Measurements from ENCODE around the gene MEF2B.
"Not testable (repeated sequence)": the region's sequence is repeated elsewhere in the genome, so short reads cannot be mapped to it uniquely, and the experiment has no call there.

Gene MEF2B

DNA sequence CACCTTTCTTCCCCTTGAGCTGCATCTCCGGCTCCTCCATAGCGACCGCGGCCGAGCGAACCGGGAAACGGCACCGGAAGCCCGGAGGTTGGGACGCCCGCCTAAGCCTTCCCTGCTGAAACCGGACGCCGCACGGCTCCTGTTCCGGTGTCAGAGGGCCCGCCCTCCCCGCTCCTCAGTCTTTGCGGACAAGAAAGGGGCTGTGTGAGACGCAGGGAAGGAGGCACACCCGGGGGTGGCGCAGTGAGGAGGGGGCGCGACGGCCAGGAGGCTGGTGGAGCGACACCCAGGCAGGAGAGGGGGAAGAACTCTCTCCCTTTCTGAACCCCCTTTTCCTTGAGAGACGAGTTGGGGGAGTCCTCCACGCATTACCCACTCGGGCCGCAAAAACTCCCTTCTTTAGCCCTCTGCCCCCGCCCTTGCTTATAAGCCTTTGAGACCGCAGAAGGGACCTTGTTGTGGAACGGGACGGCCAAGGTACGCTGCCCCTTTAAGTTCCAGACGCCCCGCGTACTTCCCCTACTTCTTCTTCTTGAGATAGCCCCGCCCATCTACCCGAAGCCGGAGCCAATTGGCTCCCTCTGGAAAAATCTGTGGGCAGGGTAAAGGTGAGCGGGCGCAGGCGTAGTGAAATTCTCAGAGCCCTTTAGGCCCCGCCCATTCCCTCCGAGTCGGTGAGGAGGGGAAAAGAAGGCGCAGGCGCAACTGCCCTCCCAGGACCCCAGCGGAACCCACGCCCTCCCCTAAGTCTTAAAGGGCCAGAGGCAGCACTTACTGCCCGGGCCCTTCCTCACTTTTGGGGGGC lies 22.2 kb upstream of the MEF2B start, which contains the start of the genes BORCS8 and RFXANK:
TSS of gene BORCS8 (minus strand) at position 75 of the 805 bp plus-strand sequence. CDS start at position 40, 35 bp downstream.
TSS of gene RFXANK (plus strand) at position 181 of the 805 bp plus-strand sequence. CDS start 1,689 bp downstream, outside the sequence.
- 0% methylated on average over 36 to 38 of the region's 53 CpGs for WGBS, 2 experiments (ENCODE audit: insufficient coverage in 2 of 2)

DNA sequence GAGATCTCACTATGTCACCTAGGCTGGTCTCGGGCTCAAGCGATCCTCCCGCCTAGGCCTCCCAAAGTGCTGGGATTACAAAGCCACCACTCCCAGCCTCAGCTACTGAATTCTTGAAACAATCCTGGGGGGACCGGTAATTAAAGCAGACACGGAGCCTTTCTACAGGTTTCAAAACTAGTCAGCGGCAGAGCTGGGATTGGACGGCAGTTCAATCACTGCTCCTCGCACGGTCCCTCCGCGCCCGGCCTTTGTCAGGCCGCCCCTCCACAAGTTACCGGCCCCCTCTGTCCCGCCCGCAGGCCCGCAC lies 21.7 kb upstream of the MEF2B start:
- H3K4me3 ChIP-seq (ENCODE audit: extremely low read depth, insufficient read depth, low read length, poor library complexity, severe bottlenecking) = peak overlapping the region; percentile 86
- 0 to 1% methylated on average over 11 of the region's 17 CpGs for WGBS, 2 experiments (ENCODE audit: insufficient coverage in 2 of 2)
- H3K4me1 ChIP-seq (ENCODE audit: control insufficient read depth, insufficient read depth, low read length, poor library complexity, severe bottlenecking) = peaks cover 6% of the 10 kb centered on the region
- H3K27ac ChIP-seq (ENCODE audit: low read depth, low read length, severe bottlenecking) = peak overlapping the region; percentile 92
- no peaks in the 10 kb centered on the region for H3K9me3 ChIP-seq (ENCODE audit: control insufficient read depth, low read length)
- peaks cover 29% of the 10 kb centered on the region for H3K36me3 ChIP-seq (ENCODE audit: control insufficient read depth, insufficient read depth, low read length)

More for the DNA sequence above, 22.2 kb upstream of the MEF2B start, which contains the start of the genes BORCS8 and RFXANK:
- H3K4me3 ChIP-seq (ENCODE audit: extremely low read depth, insufficient read depth, low read length, poor library complexity, severe bottlenecking) = peak within 1 kb of the TSS; percentile 86
- peak within 1 kb of the TSS; percentile 92 for H3K27ac ChIP-seq (ENCODE audit: low read depth, low read length, severe bottlenecking)
- no peaks in the 10 kb centered on the region for H3K9me3 ChIP-seq (ENCODE audit: control insufficient read depth, low read length)
- peaks cover 6% of the 10 kb centered on the region for H3K4me1 ChIP-seq (ENCODE audit: control insufficient read depth, insufficient read depth, low read length, poor library complexity, severe bottlenecking)
- H3K36me3 ChIP-seq (ENCODE audit: control insufficient read depth, insufficient read depth, low read length) = peaks cover 34% of the 10 kb centered on the region

DNA sequence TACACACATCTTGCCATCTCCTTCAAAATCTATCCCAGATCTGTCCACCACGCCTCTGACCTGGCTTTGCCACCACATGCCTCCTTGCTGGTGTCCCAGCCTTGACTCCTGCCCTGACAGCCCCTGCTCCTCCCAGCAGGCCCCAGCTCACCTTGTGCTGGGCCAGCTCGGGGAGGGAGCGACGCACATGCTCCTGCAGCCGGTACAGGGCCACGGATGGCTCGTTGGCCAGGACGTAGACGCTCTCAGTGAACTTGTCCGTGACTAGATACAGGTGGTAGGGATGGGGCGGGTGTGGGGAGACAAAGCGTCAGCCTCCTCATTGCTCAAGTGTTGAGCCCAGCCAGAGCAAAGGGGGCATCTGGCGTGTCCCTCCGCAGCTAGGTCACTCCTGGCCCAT lies 16.7 kb upstream of the MEF2B start:
- H3K4me3 ChIP-seq (ENCODE audit: extremely low read depth, insufficient read depth, low read length, poor library complexity, severe bottlenecking) = no peak overlapping the region
- peaks cover 44% of the 10 kb centered on the region for H3K36me3 ChIP-seq (ENCODE audit: control insufficient read depth, insufficient read depth, low read length)
- peaks cover 6% of the 10 kb centered on the region for H3K4me1 ChIP-seq (ENCODE audit: control insufficient read depth, insufficient read depth, low read length, poor library complexity, severe bottlenecking)
- WGBS, 2 experiments (ENCODE audit: insufficient coverage in 2 of 2) = 93 to 95% methylated on average over 14 of the region's 14 CpGs
- no peaks in the 10 kb centered on the region for H3K9me3 ChIP-seq (ENCODE audit: control insufficient read depth, low read length)
- H3K27ac ChIP-seq (ENCODE audit: low read depth, low read length, severe bottlenecking) = no peak overlapping the region

DNA sequence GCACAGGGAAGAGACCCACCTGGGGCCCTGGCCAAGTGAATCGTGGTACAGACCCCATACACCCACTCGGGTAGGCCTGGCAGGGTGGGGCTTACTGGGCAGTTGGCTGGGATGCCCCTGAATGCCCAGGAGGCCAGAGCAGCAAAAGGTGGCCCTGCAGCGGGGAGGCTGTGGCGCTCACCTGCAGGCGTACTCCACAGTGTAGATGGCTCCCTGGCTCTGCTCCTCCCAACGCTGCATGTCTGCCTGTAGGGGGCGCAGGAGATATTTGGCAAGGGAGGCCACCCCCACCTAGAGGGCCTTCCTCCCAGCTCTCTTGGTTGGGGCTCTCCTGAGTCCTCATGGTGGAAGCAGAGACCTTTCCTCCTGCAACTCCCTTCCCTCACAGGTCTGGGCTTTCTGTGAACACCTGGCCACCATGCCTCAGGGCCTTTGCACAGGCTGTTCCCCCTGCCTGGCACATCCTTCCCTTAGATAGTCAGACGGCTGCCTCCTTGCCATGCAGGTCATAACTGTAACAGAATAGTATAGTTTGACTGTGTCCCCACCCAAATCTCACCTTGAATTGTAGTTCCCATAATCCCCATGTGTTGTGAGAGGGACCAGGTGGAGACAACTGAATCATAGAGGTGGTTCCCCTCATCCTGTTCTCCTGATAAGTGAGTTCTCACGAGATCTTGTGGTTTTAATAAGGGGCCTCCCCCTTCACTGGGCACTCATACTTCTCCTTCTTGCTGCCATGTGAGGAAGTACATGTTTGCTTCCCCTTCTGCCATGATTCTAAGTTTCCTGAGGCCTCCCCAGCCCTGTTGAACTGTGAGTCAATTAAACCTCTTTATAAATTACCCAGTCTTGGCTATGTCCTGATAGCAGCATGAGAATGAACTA lies 16.0 kb upstream of the MEF2B start:
- WGBS, 2 experiments (ENCODE audit: insufficient coverage in 2 of 2) = 66 to 79% methylated on average over 3 to 9 of the region's 9 CpGs
- H3K9me3 ChIP-seq (ENCODE audit: control insufficient read depth, low read length) = no peaks in the 10 kb centered on the region
- peaks cover 50% of the 10 kb centered on the region for H3K36me3 ChIP-seq (ENCODE audit: control insufficient read depth, insufficient read depth, low read length)
- peaks cover 3% of the 10 kb centered on the region for H3K4me1 ChIP-seq (ENCODE audit: control insufficient read depth, insufficient read depth, low read length, poor library complexity, severe bottlenecking)
- no peak overlapping the region for H3K4me3 ChIP-seq (ENCODE audit: extremely low read depth, insufficient read depth, low read length, poor library complexity, severe bottlenecking)
- H3K27ac ChIP-seq (ENCODE audit: low read depth, low read length, severe bottlenecking) = no peak overlapping the region

DNA sequence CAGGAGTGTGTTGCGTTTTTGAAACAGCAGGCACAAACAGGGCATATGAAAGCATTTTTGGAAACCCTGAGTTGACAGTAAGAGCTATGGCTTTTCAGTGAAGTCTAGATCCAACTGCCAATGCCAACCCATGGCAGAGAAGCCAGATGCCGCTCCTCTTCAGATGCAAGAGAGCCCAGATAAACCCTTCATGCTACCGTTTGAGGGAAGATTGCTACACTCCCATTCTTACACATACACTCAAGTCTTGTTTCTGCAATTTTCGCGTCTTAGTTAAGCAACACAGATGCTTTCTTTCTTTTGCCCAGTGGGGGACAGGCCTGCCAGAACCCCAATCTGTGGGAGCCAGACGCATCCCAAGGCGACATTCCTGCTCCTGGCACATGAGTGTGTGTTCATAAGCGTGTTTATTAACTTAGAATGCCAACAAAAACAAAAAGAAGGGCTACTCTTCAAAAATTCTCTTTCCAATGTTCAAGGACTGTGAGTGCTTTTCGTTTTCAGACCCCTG lies 11.5 kb upstream of the MEF2B start:
- peaks cover 40% of the 10 kb centered on the region for H3K36me3 ChIP-seq (ENCODE audit: control insufficient read depth, insufficient read depth, low read length)
- no peak overlapping the region for H3K27ac ChIP-seq (ENCODE audit: low read depth, low read length, severe bottlenecking)
- no peak overlapping the region for H3K4me3 ChIP-seq (ENCODE audit: extremely low read depth, insufficient read depth, low read length, poor library complexity, severe bottlenecking)
- H3K9me3 ChIP-seq (ENCODE audit: control insufficient read depth, low read length) = no peaks in the 10 kb centered on the region
- no peaks in the 10 kb centered on the region for H3K4me1 ChIP-seq (ENCODE audit: control insufficient read depth, insufficient read depth, low read length, poor library complexity, severe bottlenecking)
- 94 to 96% methylated on average over 8 to 9 of the region's 9 CpGs for WGBS, 2 experiments (ENCODE audit: insufficient coverage in 2 of 2)

DNA sequence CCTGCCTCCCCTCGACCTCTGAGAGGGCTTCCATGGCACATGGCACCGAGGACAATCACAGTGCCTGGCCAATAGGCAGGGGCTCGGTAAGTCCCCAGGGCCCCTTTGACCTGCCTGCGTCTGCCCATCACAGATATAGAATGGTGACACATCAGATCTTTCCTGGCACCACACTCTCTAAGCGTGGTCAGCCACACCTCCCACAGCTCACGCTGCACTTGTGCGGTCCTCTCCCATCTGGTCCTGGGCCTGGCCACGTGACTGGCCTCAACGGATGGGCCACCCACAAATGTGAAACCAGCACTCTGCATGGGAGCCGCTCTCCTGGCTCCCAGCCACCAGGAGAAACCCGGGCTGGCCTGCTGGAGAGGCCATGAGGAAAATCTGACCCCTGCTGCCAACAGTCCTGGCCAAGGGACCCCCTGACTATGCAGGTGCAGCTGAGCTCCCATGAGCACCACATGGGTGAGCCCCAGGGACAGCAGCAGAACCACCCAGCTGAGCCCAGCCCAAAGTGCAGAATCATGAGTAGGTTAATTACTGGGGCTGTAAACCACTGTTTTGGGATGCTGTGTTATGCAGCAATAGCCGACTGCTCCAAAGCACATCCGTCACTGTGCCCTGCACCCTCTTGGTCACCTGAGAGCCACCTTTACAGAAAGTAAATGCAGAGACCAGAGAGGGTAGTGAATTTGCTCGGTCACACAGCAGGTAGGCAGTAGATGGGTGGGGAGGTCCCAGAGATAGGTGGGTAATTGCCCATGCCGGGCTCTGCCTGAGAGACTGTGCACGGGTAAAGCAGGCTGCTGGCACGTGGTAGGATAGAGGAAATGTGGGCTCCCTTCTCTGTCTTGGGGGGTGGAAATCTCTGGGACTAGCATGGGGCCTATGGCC lies 9.7 kb upstream of the MEF2B start:
- 82 to 98% methylated on average over 11 to 17 of the region's 17 CpGs for WGBS, 2 experiments (ENCODE audit: insufficient coverage in 2 of 2)
- Histone ChIP-seq H3K4me1 (ENCODE audit: control insufficient read depth, insufficient read depth, low read length, poor library complexity, severe bottlenecking) (no peaks in the 10 kb centered on the region), H3K4me3 (ENCODE audit: extremely low read depth, insufficient read depth, low read length, poor library complexity, severe bottlenecking) (no peak overlapping the region), H3K36me3 (ENCODE audit: control insufficient read depth, insufficient read depth, low read length) (peaks cover 27% of the 10 kb centered on the region), H3K27ac (ENCODE audit: low read depth, low read length, severe bottlenecking) (no peak overlapping the region), H3K9me3 (ENCODE audit: control insufficient read depth, low read length) (no peaks in the 10 kb centered on the region)

DNA sequence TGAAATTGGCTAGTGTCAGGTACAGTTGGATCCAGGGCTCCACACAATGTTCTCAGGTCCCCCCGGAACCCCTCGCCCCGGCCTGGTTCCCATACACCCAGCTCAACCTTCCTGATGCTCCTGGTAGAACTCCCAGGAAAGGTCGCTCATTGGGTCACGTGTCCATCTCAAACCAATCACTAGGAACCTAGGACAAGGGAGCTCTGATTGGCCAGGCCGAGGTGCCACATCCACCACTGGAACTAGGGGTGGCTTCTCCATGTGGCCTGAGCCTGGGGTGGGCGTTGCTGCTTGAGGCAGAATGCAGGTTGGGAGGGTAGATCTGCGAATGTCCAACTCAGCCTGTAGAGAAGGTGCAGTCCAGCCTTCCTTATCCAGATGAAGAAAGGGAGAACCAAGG lies 6.9 kb upstream of the MEF2B start:
- Histone ChIP-seq H3K27ac (ENCODE audit: low read depth, low read length, severe bottlenecking) (no peak overlapping the region), H3K4me3 (ENCODE audit: extremely low read depth, insufficient read depth, low read length, poor library complexity, severe bottlenecking) (no peak overlapping the region), H3K36me3 (ENCODE audit: control insufficient read depth, insufficient read depth, low read length) (peaks cover 13% of the 10 kb centered on the region), H3K9me3 (ENCODE audit: control insufficient read depth, low read length) (no peaks in the 10 kb centered on the region), H3K4me1 (ENCODE audit: control insufficient read depth, insufficient read depth, low read length, poor library complexity, severe bottlenecking) (peaks cover 5% of the 10 kb centered on the region)
- WGBS, 2 experiments (ENCODE audit: insufficient coverage in 2 of 2) = 93% methylated on average over 5 to 6 of the region's 8 CpGs

DNA sequence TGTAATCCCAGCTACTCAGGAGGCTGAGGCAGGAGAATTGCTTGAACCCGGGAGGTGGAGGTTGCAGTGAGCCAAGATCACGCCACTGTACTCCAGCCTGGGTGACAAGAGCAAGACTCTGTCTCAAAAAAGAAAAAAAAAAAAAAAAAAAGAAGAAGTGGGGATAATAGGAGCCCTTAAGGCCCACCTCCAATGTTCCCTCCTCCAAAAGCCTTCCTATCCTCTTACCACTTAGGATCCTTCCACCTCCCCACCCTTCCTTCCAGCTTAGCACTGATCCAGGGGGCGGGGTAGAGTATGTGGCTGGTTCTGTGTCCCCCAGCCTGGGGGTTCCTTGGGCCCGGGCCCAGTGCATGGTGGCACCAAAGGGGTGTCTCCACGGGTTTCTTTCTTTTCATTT lies 3.2 kb upstream of the MEF2B start:
- H3K9me3 ChIP-seq (ENCODE audit: control insufficient read depth, low read length); H3K4me1 ChIP-seq (ENCODE audit: control insufficient read depth, insufficient read depth, low read length, poor library complexity, severe bottlenecking); H3K36me3 ChIP-seq (ENCODE audit: control insufficient read depth, insufficient read depth, low read length); H3K27ac ChIP-seq (ENCODE audit: low read depth, low read length, severe bottlenecking); H3K4me3 ChIP-seq (ENCODE audit: extremely low read depth, insufficient read depth, low read length, poor library complexity, severe bottlenecking): not testable (repeated sequence)
- 91 to 96% methylated on average over 1 to 3 of the region's 5 CpGs for WGBS, 2 experiments (ENCODE audit: insufficient coverage in 2 of 2)

DNA sequence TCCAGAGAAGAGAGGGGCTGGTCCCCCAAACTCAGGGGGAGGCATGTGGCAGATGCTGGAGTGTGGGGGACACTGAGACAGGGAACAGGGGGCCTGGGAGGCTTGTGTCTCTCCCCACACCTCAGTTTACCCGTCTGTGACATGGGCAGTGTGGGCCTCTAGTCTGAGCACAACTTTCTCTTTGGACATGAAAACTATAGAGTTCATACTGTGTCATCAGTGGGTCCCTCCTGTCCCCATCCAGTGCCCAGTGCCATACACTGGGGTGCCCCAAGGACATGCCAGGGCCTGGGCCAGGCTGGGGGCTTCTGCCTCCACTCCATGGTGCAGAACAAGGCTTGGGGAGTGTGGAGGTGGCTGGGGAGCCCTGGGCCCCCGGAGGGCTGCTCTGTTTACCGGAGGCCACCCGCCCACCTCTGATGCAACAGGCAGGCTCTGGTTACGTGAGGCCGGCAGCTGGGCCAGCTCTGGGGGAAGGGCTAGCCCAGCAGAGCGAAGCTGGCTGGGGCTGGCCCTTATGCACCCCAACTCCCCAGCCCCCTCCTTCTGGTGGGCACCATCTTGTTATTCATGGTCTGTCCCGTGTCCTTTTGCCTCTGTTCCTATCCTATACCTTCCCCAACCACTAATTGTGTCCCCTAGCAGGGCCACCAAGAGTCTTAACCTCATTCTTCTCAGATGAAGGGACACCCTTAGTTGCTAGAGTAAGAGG lies 1.9 kb upstream of the MEF2B start:
- WGBS, 2 experiments (ENCODE audit: insufficient coverage in 2 of 2) = 71 to 81% methylated on average over 5 to 8 of the region's 8 CpGs
- Histone ChIP-seq H3K27ac (ENCODE audit: low read depth, low read length, severe bottlenecking) (no peak overlapping the region), H3K9me3 (ENCODE audit: control insufficient read depth, low read length) (no peaks in the 10 kb centered on the region), H3K4me1 (ENCODE audit: control insufficient read depth, insufficient read depth, low read length, poor library complexity, severe bottlenecking) (peaks cover 7% of the 10 kb centered on the region), H3K4me3 (ENCODE audit: extremely low read depth, insufficient read depth, low read length, poor library complexity, severe bottlenecking) (no peak overlapping the region), H3K36me3 (ENCODE audit: control insufficient read depth, insufficient read depth, low read length) (no peaks in the 10 kb centered on the region)

All from mesodermal cell (in vitro differentiated cells).